Lower lobe of right lung (tissue), 2 donors: ENCODE data around the gene LRRC4C. TPM values are rescaled to one million over a fixed set of nuclear protein-coding genes. Genes with fewer than 3 reads are reported as not detected.
A peak's percentile ranks its signal among the peaks of the same experiment; 100 is the strongest.

Experiments used
- ATAC-seq, 2 donors: fragments of 200-7000 bp; cut with Tn5 transposase; one replicate each; pipeline ENCODE4 v1.9.1; 2020 to 2022; ENCODE audit warnings: mild to moderate bottlenecking in 2 of 2, moderate library complexity in 2 of 2
- DNase-seq: peaks from one replicate; pipeline ENCODE4 v3.0.0-alpha.2; 2020
- H3K27ac ChIP-seq: fragments of 200-600 bp; one replicate; pipeline ENCODE4 v1.8.0; 2022
- H3K27me3 ChIP-seq: fragments of 200-600 bp; one replicate; pipeline ENCODE4 v1.8.0; 2022; ENCODE audit warnings: low read depth
- H3K36me3 ChIP-seq: fragments of 200-600 bp; one replicate; pipeline ENCODE4 v1.8.0; 2022; ENCODE audit warnings: mild to moderate bottlenecking
- H3K4me1 ChIP-seq: fragments of 200-600 bp; one replicate; pipeline ENCODE4 v1.8.0; 2022
- H3K4me3 ChIP-seq: fragments of 200-600 bp; one replicate; pipeline ENCODE4 v1.8.0; 2022; ENCODE audit warnings: mild to moderate bottlenecking
- H3K9me3 ChIP-seq: fragments of 200-600 bp; one replicate; pipeline ENCODE4 v1.8.0; 2022
- CTCF ChIP-seq: fragments of 200-600 bp; IDR thresholded peaks from one replicate; pipeline ENCODE4 v1.8.0; 2022; ENCODE audit warnings: antibody characterized with exemption, mild to moderate bottlenecking
- intact Hi-C: fragments of 100-400 bp; cut with DNase I; formaldehyde crosslinking; loops from one replicate; pipeline ENCODE4 v1.11.0; 2022
- total RNA-seq: library from RNA; stranded (reverse); fragmentation: NEBNext Ultra II Directional; extraction: Animal tissue kit (Norgen Biotek cat#: 25700); gene quantifications from one replicate; pipeline ENCODE4 v1.2.1, GENCODE V29; 2021
- donor health status: DM: no; HTN: yes; CAD: no; lungs with severe emphysema.

LRRC4C gene
- total RNA-seq, 1 donor from 2014 or later = 0.86 TPM

GRCh38 chr11:41081756-41082285, 377.6 kb downstream of the LRRC4C start:
- no peaks in the 10 kb centered on the region for H3K9me3 ChIP-seq
- intact Hi-C loops = no loop called here
- no peaks in the 10 kb centered on the region for H3K36me3 ChIP-seq
- no peak overlapping the region for H3K27ac ChIP-seq
- no peaks in the 10 kb centered on the region for H3K27me3 ChIP-seq
- H3K4me1 ChIP-seq = no peaks in the 10 kb centered on the region
- ATAC-seq = no peak
- TF ChIP-seq CTCF = no peak
- DNase-seq = no peak
- H3K4me3 ChIP-seq = no peak overlapping the region

DNA sequence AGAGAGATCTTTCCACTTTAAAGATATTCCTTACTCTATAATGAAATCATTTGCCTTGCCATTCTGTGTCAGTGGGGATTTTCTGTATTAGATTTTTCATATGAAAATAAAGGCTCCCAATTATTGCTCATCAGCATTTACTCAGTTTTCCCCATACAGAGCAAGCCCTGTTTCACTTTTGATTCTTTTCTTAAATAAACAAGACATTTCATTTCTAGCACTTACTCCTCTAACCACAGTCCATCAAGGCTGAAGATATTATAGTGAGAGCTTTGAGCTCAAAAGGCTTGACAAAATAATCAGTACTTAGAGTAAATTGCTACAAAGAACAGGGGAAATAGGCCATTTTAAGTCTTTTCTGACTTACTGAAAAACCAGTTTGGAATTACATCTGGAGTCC, 385.1 kb downstream of the LRRC4C start:
- no peaks in the 10 kb centered on the region for H3K4me1 ChIP-seq
- no peaks in the 10 kb centered on the region for H3K36me3 ChIP-seq
- H3K9me3 ChIP-seq = peaks cover 3% of the 10 kb centered on the region
- intact Hi-C loops = no loop called here
- no peak overlapping the region for H3K4me3 ChIP-seq
- H3K27ac ChIP-seq = no peak overlapping the region
- no peak for DNase-seq
- H3K27me3 ChIP-seq = no peaks in the 10 kb centered on the region
- no peak for TF ChIP-seq CTCF
- ATAC-seq = no peak

DNA sequence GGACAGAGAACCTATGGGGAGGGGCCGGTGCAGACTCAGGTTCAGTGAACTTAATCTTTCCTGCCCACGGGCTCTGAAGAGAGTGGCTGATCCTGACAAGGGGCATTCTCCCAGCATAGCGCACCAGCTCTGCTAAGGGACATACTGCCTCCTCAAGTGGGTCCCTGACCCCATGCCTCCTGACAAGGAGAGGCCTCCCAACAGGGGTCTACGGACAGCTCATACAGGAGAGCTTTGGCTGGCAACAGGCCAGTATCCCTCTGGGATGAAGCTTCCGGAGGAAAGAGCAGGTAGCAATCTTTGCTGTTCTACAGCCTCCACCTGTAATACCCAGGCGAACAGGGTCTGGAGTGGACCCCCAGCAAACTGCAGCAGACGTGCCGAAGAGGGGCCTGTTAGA, 394.0 kb downstream of the LRRC4C start:
- TF ChIP-seq CTCF = no peak
- Histone ChIP-seq H3K27me3 (no peaks in the 10 kb centered on the region), H3K4me1 (no peaks in the 10 kb centered on the region), H3K9me3 (peaks cover 10% of the 10 kb centered on the region), H3K36me3 (no peaks in the 10 kb centered on the region), H3K4me3 (no peak overlapping the region), H3K27ac (no peak overlapping the region)
- no peak for DNase-seq
- ATAC-seq = no peak
- intact Hi-C loops = no loop called here

GRCh38 chr11:41058138-41058537, 401.3 kb downstream of the LRRC4C start:
- TF ChIP-seq CTCF = no peak
- peak; percentile 24 to 34 for ATAC-seq
- Histone ChIP-seq H3K4me3 (no peak overlapping the region), H3K27me3 (no peaks in the 10 kb centered on the region), H3K4me1 (no peaks in the 10 kb centered on the region), H3K9me3 (no peaks in the 10 kb centered on the region), H3K36me3 (no peaks in the 10 kb centered on the region), H3K27ac (no peak overlapping the region)
- DNase-seq = no peak
- intact Hi-C loops = no loop called here

DNA sequence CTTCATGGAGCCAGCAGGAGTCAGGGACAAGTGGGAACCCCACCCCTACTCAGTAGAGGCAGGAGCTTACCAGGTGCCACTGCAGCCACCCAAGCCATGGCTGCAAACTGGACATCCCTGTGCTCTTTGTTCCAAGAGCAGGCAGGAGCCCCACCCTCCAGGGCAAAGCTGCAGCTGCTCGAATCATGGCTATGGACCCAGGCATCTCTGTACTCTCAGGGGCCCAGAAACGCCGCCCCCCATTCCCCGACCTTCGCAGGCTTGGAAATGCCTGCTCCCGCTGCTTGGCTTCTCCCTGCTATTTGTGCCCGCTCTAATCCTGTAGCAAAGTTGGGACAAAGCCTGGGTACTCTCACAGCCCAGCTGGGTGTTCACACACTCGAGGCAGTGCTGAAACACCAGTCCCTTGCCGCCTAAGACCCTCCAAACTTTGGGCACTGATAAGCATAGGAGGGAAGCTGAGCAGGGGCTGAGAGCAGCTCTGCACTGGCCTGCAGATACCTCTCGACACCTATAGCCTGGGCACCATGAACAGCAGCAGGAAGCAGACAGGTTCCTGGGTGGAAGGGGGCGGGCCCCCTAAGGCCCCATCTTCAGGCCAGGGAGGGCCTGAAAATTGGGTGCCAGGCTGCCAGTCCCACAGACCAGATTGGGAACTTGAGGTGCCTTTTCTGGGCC, 402.4 kb downstream of the LRRC4C start:
- H3K27me3 ChIP-seq = no peaks in the 10 kb centered on the region
- H3K4me1 ChIP-seq = no peaks in the 10 kb centered on the region
- ATAC-seq (peak in 1 of 2 donors; percentile 13), DNase-seq (no peak)
- H3K36me3 ChIP-seq = no peaks in the 10 kb centered on the region
- H3K27ac ChIP-seq = no peak overlapping the region
- intact Hi-C loops = no loop called here
- H3K4me3 ChIP-seq = no peak overlapping the region
- no peak for TF ChIP-seq CTCF
- H3K9me3 ChIP-seq = no peaks in the 10 kb centered on the region
